Omental fat pad (tissue), 4 donors: ENCODE data around the gene HDAC1. TPM values are rescaled to one million over a fixed set of nuclear protein-coding genes. Genes with fewer than 3 reads are reported as not detected.
A peak's percentile ranks its signal among the peaks of the same experiment; 100 is the strongest.
"Not testable (repeated sequence)": the region's sequence is repeated elsewhere in the genome, so short reads cannot be mapped to it uniquely, and the experiment has no call there.

Experiments used
- ATAC-seq: fragments of 150-250 bp; one replicate; pipeline ENCODE4 v1.9.1; 2016; ENCODE audit warnings: mild to moderate bottlenecking, moderate library complexity; ENCODE audit not compliant: low FRiP score
- DNase-seq: peaks from one replicate; pipeline ENCODE4 v3.0.0-alpha.2; 2019; ENCODE audit warnings: low spot score
- total RNA-seq, 4 donors: library from RNA; depleted of rRNA; stranded (reverse); fragments of >200 nt; gene quantifications; one replicate each; pipeline ENCODE4 v1.1.0, GENCODE V29; 2016
- TF ChIP-seq, protein P1 (sequence below), 3 donors: fragments of 450-650 bp; IDR thresholded peaks; one replicate each; pipeline ENCODE4 v1.5.1; 2016 to 2017; ENCODE audit warnings: antibody characterized with exemption in 3 of 3, mild to moderate bottlenecking in 3 of 3, moderate library complexity in 2 of 3

Gene HDAC1
- total RNA-seq, 4 donors from 2014 or later: 32.3 to 52.6 (median 39.5) TPM

DNA sequence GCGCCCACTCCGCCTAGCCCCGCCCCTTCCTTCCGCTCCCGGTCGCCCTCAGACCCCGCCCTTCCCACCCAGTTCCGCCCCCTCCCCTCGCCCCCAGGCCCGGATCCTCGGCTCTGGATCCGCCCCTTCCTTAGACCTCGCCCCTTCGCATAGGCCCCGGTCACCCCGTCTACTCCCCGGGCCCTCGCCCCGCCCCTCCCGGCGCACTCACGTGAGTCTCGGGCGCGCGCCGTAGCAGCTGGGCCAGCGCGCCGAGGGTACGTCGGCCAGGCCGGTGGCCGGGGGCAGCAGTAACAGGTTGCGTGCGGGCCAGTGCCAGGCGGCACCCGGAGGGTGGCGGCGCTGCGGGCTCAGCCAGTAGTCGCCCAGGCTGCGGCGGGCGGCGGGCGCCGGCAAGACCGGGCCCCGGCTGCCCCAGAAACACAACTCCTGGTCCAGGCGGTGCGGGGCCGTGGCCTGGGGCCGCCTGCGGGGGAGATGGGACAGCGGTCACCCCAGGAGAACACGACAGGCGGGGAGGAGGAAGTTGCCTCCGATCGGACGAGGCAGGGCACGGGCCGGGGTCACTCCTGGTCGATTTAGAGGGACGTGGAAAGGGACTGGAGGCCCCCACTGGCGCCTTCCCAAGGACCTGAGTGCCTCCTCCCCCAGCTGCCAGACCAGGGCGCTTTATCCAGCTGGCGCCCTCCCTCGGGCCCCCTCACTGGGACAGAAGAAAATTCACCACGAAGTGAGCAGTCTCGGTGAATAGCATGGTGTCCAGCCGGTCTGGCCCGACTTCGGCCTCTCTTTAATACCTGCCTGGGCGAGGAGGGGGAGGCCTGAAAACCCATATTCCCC is 59.7 kb downstream of the HDAC1 start:
- TF ChIP-seq, protein P1, sequence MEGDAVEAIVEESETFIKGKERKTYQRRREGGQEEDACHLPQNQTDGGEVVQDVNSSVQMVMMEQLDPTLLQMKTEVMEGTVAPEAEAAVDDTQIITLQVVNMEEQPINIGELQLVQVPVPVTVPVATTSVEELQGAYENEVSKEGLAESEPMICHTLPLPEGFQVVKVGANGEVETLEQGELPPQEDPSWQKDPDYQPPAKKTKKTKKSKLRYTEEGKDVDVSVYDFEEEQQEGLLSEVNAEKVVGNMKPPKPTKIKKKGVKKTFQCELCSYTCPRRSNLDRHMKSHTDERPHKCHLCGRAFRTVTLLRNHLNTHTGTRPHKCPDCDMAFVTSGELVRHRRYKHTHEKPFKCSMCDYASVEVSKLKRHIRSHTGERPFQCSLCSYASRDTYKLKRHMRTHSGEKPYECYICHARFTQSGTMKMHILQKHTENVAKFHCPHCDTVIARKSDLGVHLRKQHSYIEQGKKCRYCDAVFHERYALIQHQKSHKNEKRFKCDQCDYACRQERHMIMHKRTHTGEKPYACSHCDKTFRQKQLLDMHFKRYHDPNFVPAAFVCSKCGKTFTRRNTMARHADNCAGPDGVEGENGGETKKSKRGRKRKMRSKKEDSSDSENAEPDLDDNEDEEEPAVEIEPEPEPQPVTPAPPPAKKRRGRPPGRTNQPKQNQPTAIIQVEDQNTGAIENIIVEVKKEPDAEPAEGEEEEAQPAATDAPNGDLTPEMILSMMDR (IDR thresholded peaks at IDR 0.05): no peak
- ATAC-seq (peak; percentile 93), DNase-seq (peak; percentile 77)

DNA sequence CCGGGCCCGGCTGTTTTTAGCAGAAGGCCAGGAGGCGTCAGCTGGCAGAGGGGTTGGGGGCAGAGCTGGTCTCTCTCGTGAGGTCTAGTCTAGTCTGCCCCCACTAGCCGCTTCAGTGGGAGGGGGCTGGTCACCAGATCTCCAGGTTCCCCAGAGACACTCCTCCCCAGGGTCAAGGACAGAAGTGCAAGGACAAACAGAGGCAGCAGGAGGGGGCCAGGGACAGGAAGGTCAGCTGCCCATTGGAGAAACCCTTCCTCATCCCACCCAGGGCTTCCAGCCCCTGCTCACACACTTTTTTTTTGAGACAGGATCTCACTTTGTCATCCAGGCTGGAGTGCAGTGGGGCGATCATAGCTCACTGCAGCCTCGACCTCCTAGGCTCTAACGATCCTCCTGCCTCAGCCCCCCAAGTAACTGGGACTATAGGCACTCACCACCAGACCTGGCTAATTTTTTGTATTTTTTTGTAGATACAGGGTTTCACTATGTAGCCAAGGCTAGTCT is 60.4 kb downstream of the HDAC1 start:
- DNase-seq: no peak
- ATAC-seq: no peak
- TF ChIP-seq, protein P1 (IDR thresholded peaks at IDR 0.05): no peak

DNA sequence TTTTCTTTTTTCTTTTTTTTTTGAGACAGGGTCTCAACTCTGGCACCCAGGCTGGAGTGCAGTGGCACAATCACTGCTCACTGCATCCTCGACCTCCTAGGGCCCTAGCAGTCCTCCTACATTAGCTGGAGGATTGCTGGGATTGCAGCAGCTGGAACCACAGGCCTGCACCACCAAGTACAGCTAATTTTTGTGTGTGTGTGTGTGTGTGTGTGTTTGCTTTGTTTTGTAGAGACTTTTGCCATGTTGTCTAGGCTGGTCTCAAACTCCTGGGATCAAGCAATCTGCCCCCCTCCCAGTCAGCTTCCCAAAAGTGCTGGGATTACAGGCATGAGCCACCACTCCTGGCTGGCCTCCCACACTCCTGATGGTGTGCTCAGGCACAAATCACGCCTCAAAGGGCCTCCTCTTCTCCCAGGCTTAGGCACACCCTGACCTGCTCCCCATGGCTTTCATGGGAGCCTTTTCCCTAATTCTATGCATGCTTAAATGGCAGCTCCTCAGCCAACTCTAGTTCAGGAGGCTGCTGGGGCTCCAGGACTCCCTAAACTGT is 61.0 kb downstream of the HDAC1 start:
- DNase-seq: no peak
- no peak for ATAC-seq
- TF ChIP-seq, protein P1 (IDR thresholded peaks at IDR 0.05): no peak

DNA sequence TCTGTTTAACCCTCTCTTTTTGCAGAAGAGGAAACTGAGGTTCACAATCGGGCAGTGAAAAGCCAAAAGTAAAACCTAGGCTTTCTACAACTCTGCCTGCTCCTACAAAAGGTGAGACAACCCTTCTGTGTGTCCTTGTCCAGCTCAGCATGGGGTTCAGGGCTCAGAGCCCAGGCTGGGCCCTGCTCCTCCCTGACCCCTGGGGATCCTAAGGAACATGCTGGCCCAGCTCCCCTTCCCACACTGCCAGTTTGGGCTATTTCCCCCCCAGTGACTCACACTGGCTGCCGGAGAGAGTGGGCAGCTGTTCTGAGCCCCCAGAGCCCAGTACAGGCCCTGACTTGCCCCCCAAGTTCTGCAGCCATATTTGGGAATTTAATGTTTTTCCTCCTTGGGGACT is 61.5 kb downstream of the HDAC1 start:
- ATAC-seq (no peak), DNase-seq (no peak)
- TF ChIP-seq, protein P1 (IDR thresholded peaks at IDR 0.05): no peak

DNA sequence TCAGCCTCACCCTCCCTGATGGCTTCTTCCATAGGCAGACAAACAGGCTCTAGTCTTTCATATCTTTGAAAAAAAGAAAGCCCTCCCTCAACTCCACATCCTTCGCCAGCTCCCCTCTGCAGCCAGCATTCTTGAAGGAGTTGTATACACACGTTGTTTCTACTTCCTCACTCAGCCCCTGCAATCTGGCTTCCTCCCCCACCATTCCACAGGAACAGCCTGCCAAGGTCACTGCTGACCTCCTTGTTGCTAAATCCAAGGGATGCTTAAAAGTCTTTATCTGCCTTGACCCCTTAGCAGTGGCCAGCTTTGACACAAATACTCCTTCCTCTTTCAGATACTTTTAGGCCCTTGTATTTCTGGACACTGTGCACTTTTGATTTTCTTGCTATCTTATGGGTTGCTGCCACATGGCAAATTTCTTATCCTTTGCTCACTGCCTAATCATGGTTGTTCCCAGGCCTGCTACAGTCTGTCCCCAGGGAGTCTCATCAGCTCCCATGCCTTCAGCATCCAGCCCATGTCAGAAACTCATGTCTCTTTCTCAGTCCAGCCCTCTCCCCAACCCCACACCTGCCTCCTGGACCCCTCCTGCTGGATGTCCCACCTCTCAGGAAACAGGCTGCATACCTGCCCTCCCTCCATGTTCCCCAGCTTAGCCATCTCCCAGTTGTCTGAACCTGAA is 62.1 kb downstream of the HDAC1 start:
- no peak for DNase-seq
- peak; percentile 39 for ATAC-seq
- TF ChIP-seq, protein P1 (IDR thresholded peaks at IDR 0.05): no peak

DNA sequence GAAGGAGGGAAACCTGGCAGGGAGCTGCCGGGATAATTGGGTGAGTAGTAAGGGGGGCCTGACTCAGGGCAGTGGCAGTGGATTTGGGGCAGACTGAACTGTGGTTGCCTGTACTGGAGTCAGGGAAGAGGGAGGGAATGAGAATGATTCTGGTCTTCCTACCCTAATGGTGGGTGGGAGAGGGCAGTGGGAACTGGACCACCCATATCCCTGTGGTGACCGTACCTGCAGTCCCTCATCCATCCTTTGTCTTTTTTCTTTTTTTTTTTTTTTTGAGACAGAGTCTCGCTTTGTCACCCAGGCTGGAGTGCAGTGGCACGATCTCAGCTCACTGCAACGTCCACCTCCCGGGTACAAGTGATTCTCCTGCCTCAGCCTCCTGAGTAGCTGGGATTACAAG is 63.9 kb downstream of the HDAC1 start:
- not testable (repeated sequence) for DNase-seq, ATAC-seq

DNA sequence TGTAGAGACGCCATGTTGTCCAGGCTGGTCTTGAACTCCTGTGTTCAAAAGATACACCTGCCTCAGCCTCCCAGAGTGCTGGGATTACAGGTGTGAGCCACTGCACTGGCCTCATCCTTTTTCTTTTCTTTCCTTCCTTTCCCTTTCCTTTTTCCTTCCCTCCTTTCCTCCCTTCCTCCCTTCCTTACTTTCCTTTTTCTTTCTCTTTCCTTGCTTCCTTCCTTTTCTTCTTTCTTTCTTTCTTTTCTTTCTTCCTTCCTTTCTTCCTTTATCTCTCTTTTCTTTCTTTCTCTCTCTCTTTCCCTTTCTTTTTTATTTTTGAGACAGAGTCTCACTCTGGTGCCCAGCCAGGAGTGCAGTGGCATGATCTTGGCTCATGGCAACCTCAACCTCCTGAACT is 64.6 kb downstream of the HDAC1 start:
- TF ChIP-seq, protein P1 (IDR thresholded peaks at IDR 0.05): no peak
- ATAC-seq (no peak), DNase-seq (no peak)
